ENCODE data around the gene NFIA. TPM values are rescaled to one million over a fixed set of nuclear protein-coding genes. Genes with fewer than 3 reads are reported as not detected.
A peak's percentile ranks its signal among the peaks of the same experiment; 100 is the strongest.
"Not testable (repeated sequence)": the region's sequence is repeated elsewhere in the genome, so short reads cannot be mapped to it uniquely, and the experiment has no call there.

The NFIA gene
- total RNA-seq, 2 experiments from 2014 or later: 0.98 to 1.1 TPM

DNA sequence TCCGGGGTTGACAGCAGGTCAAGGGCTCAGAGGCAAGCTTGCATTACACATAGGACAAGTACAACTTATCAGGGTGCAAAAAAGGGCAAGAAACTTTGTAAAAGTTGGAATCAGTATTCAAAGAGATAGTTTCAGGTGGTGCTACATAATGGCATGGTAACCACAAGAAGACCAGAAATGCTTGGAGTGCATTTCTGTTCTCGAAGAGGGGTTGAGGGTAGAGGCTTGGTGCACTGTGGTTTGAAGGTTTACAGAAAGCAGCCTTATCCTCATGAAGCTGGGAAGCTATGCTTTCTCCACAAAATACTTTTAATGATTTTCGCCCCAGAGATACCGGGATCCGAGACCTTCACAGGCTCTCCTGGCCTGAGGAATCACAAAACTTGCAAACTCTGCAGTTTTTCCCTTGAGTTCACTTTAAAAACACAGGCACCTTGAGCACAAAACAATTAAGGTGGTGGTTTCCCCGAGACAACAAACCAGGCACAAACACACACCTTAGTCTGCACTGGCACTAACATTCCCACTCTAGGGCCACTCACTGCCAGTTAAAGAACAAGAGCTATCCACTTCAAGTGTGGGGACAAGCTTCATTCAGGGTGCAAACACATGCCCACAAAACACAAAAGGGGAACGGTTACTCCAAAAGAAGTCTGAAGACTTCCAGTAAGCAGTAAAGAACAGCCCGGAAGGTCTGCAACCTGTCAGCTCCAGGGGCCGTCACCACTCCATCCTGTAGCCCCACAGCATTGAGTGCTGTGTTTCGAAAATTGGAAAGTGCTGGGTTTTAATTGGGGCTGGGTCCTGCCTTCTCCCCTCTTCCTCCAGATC lies 29.8 kb upstream of the NFIA start:
- H3K27ac Mint-ChIP-seq: no peak overlapping the region
- CTCF ChIA-PET: interaction anchor here (0.7 kb wide), 1 partner anchor 215 kb away, joined by 3 read pairs; no protein-coding TSS in a partner anchor
- DNase-seq: peak; percentile 4
- H3K36me3 Mint-ChIP-seq (ENCODE audit: low read depth): no peaks in the 10 kb centered on the region
- no peaks in the 10 kb centered on the region for H3K9me3 Mint-ChIP-seq
- H3K27me3 Mint-ChIP-seq (ENCODE audit: low read depth): peaks cover 53% of the 10 kb centered on the region
- H3K4me1 Mint-ChIP-seq (ENCODE audit: low read depth): peaks cover 33% of the 10 kb centered on the region
- intact Hi-C loops (cut with micrococcal nuclease): loop anchor here (1.0 to 5.0 kb wide), 3 partner anchors 24 to 265 kb away; no protein-coding TSS in a partner anchor
- peak overlapping the region; percentile 55 for H3K4me3 Mint-ChIP-seq

DNA sequence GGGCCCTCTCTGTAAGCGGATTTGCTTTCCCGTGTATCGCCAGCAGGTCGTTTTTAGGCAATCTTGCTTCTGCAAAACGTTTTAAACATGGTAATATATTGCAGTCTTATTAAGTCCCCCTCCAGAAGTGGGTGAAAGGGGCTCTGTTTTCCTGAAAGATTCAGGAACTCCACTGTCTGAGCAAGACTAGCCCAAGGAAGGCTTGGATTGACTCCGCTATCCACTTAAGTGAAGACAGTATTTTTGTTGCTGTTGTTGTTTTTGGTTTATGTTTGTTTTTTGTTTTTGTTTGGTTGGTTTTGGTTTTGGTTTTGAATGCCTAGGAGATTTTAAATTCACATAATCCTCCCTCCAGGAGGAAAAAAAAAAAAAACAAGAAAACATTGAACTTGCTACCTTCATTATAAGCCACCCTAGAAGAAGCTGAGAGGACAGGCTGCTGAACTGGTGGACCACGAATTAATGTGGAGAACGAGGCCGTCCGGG lies 29.1 kb upstream of the NFIA start:
- intact Hi-C loops (cut with micrococcal nuclease): loop anchor here (1.0 to 5.0 kb wide), 3 partner anchors 23 to 264 kb away; no protein-coding TSS in a partner anchor

DNA sequence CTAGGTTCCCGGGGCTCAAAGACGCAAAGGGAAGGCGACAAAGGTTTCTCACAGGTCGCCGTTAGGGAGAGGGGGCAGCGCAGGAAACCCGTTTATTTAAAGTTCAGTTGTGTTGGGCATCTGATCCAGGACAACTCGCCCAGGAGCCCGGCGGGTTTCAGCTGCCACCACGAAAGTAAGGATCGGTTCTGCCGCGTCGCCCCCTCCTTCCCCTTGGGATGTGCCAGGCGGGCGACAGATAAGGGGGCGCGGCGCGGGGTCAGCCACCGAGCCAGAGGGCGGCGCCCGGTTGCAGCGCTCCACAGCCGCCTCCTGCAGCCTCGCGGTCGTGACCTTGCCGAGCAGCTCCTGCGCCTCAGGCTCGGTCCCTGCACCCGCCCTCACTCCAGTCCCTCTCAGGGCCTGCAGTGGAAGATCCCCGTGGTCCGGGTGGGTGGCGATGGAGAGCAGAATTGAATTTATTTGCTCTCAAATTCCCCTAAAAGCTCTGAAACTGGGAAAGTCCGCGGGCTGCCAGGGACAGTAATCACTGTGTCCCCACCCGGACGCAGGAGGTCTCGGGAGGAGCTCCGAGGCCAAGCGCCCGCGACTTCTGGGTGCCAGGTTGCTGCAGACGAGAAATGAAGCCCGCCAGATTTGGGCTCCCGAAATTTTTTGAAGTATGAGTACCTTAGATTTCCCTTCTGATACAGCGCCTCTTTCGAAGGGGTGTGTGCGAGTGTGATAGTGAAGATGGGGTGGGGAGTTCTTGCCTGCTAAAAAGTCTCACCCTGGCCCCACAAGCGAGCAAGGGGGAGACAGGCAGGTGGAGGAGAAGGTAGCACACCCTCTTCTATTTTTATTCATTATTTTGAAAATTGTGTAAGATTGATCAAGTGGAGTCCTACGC lies 28.4 kb upstream of the NFIA start:
- intact Hi-C loops (cut with micrococcal nuclease): loop anchor here (1.0 to 5.0 kb wide), 3 partner anchors 22 to 263 kb away; no protein-coding TSS in a partner anchor
- CTCF ChIA-PET: interaction anchor here (0.5 to 2.1 kb wide), 3 partner anchors 11 to 261 kb away, joined by 3 to 8 read pairs (median 4); no protein-coding TSS in a partner anchor
- H3K27me3 Mint-ChIP-seq (ENCODE audit: low read depth): peaks cover 59% of the 10 kb centered on the region
- no peaks in the 10 kb centered on the region for H3K36me3 Mint-ChIP-seq (ENCODE audit: low read depth)
- peak; percentile 14 for DNase-seq
- peak overlapping the region; percentile 55 for H3K4me3 Mint-ChIP-seq
- no peak overlapping the region for H3K27ac Mint-ChIP-seq
- peaks cover 33% of the 10 kb centered on the region for H3K4me1 Mint-ChIP-seq (ENCODE audit: low read depth)
- H3K9me3 Mint-ChIP-seq: no peaks in the 10 kb centered on the region

More for the DNA sequence above, 29.1 kb upstream of the NFIA start:
- Mint-ChIP-seq H3K36me3 (ENCODE audit: low read depth) (no peaks in the 10 kb centered on the region), H3K27me3 (ENCODE audit: low read depth) (peaks cover 55% of the 10 kb centered on the region), H3K27ac (no peak overlapping the region), H3K4me1 (ENCODE audit: low read depth) (peaks cover 33% of the 10 kb centered on the region), H3K9me3 (no peaks in the 10 kb centered on the region), H3K4me3 (peak overlapping the region; percentile 55)
- CTCF ChIA-PET: interaction anchor here (0.7 kb wide), 1 partner anchor 214 kb away, joined by 3 read pairs; no protein-coding TSS in a partner anchor
- DNase-seq: no peak

DNA sequence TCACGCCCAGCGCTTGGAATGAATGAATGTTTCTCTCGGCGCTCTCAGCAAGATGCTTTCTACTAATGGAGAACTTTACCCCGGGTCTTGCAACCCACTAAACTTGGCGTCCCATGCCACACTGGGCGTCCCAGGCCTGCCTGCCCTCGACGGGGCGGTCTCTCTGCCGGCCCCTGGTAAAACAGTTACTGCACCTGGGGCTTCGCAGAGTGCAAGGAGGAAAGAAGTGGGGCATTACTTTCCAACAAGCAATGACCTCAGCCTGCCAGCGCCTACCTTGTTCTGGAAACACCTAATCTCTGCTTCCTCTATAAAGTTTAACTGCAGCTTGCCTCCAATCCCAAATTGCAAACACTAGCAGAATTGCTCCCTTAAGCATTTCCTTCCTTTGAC lies 27.8 kb upstream of the NFIA start:
- no peaks in the 10 kb centered on the region for H3K36me3 Mint-ChIP-seq (ENCODE audit: low read depth)
- H3K4me1 Mint-ChIP-seq (ENCODE audit: low read depth): peaks cover 33% of the 10 kb centered on the region
- H3K9me3 Mint-ChIP-seq: no peaks in the 10 kb centered on the region
- no peak overlapping the region for H3K27ac Mint-ChIP-seq
- H3K4me3 Mint-ChIP-seq: no peak overlapping the region
- CTCF ChIA-PET: interaction anchor here (2.1 kb wide), 1 partner anchor 12 kb away, joined by 8 read pairs; no protein-coding TSS in a partner anchor
- intact Hi-C loops (cut with micrococcal nuclease): loop anchor here (5.0 kb wide), 2 partner anchors 218 to 263 kb away; no protein-coding TSS in a partner anchor
- DNase-seq: no peak
- H3K27me3 Mint-ChIP-seq (ENCODE audit: low read depth): peaks cover 64% of the 10 kb centered on the region

DNA sequence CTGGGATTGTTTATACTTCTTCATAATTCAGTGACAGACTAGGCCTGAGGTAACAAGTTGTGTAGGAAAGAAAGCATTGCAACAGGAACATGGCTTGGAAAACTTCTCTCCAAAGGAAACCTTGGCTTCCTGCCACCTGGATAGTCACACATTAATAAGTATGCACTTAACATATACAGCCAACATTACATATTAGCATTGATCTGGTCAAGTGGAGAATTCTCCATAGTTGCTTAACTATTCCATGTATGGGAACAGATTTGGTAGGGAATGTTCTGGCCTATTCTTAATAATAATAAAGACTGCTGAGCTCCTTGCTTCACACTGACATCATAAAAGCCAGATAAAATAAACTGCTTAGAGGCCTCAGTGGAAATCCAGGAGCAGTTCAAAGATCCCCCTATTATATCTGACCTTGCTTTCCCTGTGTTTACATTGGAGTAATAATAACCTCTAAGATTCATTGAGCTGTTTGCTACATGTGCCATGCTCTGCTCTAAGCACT lies 27.2 kb upstream of the NFIA start:
- Mint-ChIP-seq H3K27ac (no peak overlapping the region), H3K4me1 (ENCODE audit: low read depth) (peaks cover 33% of the 10 kb centered on the region), H3K4me3 (no peak overlapping the region), H3K36me3 (ENCODE audit: low read depth) (no peaks in the 10 kb centered on the region), H3K9me3 (no peaks in the 10 kb centered on the region), H3K27me3 (ENCODE audit: low read depth) (peaks cover 66% of the 10 kb centered on the region)
- intact Hi-C loops (cut with micrococcal nuclease): no loop called here
- CTCF ChIA-PET: interaction anchor here (1.0 to 2.1 kb wide), 2 partner anchors 12 to 533 kb away, joined by 3 to 8 read pairs; no protein-coding TSS in a partner anchor
- DNase-seq: no peak

DNA sequence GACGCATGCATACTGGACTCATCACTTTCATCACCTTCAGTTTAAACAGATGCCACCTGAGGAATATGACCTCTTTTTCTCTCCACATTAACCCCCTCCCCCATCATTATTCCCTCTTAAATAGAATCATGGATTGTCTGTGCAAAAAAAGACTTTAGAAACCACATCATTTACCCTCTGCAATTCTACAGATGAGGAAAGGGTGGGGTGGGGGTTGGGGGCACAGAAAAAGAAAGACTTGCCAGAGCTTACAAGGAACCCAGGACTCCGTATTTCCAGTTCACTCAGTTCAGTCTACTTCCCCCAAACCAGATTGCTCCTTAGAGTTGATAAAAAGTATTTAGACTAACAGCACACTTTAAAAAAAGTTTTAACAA lies 26.2 kb upstream of the NFIA start:
- Mint-ChIP-seq H3K36me3 (ENCODE audit: low read depth) (no peaks in the 10 kb centered on the region), H3K9me3 (no peaks in the 10 kb centered on the region), H3K4me3 (peak overlapping the region; percentile 78), H3K27ac (no peak overlapping the region), H3K27me3 (ENCODE audit: low read depth) (peaks cover 64% of the 10 kb centered on the region), H3K4me1 (ENCODE audit: low read depth) (peaks cover 31% of the 10 kb centered on the region)
- CTCF ChIA-PET: interaction anchor here (0.6 to 1.0 kb wide), 2 partner anchors 532 to 1664 kb away, joined by 3 read pairs; no protein-coding TSS in a partner anchor
- intact Hi-C loops (cut with micrococcal nuclease): no loop called here
- DNase-seq: no peak

DNA sequence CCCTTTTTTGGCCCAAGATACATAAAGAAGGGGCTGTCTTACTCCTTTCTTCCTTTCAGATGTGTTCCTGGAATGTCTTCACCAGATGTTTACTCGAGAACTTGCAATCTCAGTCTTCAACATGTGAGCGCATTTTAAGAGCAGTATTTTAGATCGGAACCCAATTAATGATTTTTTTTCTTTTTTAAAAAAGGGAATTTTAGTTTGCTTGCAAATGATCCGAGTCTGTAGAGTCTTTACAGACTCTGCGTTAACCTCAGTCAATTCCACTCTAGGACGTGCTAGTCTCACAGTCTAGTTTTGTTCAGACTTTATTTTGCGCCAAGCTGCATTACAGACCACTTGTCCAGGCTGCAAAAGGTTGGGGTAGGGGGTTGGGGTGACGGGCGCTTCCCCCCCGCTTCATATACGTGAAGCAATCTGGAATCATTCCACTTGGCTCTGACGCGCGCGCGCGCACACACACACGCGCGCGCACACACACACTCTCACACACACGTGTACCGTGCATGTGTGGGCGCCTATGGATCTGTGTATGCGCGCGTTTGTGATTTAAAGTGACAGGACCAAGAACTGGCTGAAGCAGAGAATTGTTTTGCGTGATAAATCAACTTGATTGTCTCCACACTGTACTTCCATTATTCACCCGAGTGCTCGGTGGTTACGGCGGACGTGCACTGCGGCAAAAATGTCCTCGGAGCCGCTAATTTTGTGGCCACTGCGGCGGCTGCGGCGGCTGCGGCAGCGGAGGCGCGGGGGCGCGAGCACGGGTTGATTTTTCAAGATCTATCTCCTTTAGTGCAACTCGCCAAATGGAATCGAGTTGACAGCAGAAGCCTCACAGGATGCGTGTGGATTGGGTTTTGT lies 25.6 kb upstream of the NFIA start:
- DNase-seq: peak; percentile 35
- Mint-ChIP-seq H3K9me3 (no peaks in the 10 kb centered on the region), H3K27me3 (ENCODE audit: low read depth) (peaks cover 59% of the 10 kb centered on the region), H3K4me1 (ENCODE audit: low read depth) (peaks cover 25% of the 10 kb centered on the region), H3K27ac (no peak overlapping the region), H3K4me3 (peak overlapping the region; percentile 78), H3K36me3 (ENCODE audit: low read depth) (no peaks in the 10 kb centered on the region)
- intact Hi-C loops (cut with micrococcal nuclease): loop anchor here (1.0 kb wide), 1 partner anchor 21 kb away; no protein-coding TSS in a partner anchor
- CTCF ChIA-PET: interaction anchor here (0.7 kb wide), 2 partner anchors 55 to 522 kb away, joined by 3 read pairs; no protein-coding TSS in a partner anchor

DNA sequence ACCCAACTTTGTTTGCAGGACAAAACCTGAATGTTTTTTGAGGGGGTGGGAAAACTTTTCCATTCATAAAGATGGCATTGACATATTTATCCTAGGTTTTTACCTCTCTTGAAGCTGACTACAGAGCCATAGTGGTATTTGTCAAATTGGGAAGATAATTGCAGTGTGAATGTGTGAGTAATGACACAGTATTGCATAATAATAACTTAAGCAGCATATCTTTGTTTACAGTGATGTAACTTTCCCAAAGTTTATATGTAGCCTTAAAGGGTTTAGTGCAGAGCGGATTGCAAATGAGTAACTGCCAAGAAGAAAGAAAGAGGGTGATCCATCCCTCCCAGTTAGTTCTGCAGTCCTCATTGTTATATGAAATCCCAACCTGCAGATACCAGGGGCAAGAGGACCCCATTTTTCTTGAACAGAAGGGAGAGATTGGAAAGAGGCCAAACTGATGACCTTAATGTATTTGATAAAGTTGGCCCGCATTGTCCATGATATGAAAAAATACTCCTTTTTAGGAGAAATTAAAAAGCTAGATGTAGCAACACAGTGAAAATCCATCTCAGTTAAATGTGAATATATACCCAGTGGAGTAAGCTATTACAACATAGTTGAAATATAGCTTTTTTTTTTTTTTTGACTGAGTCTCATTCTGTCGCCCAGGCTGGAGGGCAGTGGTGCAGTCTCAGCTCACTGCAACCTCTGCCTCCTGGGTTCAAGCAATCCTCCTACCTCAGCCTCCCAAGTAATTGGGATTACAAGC lies 23.7 kb upstream of the NFIA start:
- intact Hi-C loops (cut with micrococcal nuclease): no loop called here
- H3K27ac Mint-ChIP-seq: no peak overlapping the region

DNA sequence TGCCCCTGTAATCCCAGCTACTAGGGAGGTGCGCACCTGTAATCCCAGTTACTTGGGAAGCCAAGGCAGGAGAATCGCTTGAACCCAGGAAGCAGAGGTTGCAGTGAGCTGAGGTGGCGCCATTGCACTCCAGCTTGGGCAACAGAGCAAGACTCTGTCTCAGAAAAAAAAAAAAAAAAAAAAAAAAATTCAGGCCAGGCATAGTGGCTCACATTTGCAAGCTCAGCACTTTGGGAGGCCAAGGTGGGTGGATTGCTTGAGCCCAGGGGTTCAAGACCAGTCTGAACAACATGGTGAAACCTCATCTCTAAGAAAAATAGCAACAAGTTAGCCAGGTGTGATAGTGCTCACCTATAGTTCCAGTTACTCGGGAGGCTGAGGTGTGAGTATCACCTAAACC lies 20.8 kb upstream of the NFIA start:
- H3K36me3 Mint-ChIP-seq (ENCODE audit: low read depth); H3K4me3 Mint-ChIP-seq; intact Hi-C loops (cut with micrococcal nuclease); DNase-seq; H3K27ac Mint-ChIP-seq; H3K4me1 Mint-ChIP-seq (ENCODE audit: low read depth); H3K9me3 Mint-ChIP-seq: not testable (repeated sequence)
- peaks cover 18% of the 10 kb centered on the region for H3K27me3 Mint-ChIP-seq (ENCODE audit: low read depth)
- CTCF ChIA-PET: interaction anchor here (2.4 kb wide), 1 partner anchor 12 kb away, joined by 7 read pairs; no protein-coding TSS in a partner anchor

More for the DNA sequence above, 23.7 kb upstream of the NFIA start:
- CTCF ChIA-PET: interaction anchor here (1.4 kb wide), 1 partner anchor 9 kb away, joined by 6 read pairs; no protein-coding TSS in a partner anchor
- no peaks in the 10 kb centered on the region for H3K9me3 Mint-ChIP-seq
- H3K4me1 Mint-ChIP-seq (ENCODE audit: low read depth): peaks cover 7% of the 10 kb centered on the region
- DNase-seq: no peak
- H3K36me3 Mint-ChIP-seq (ENCODE audit: low read depth): no peaks in the 10 kb centered on the region
- H3K27me3 Mint-ChIP-seq (ENCODE audit: low read depth): peaks cover 41% of the 10 kb centered on the region
- no peak overlapping the region for H3K4me3 Mint-ChIP-seq

DNA sequence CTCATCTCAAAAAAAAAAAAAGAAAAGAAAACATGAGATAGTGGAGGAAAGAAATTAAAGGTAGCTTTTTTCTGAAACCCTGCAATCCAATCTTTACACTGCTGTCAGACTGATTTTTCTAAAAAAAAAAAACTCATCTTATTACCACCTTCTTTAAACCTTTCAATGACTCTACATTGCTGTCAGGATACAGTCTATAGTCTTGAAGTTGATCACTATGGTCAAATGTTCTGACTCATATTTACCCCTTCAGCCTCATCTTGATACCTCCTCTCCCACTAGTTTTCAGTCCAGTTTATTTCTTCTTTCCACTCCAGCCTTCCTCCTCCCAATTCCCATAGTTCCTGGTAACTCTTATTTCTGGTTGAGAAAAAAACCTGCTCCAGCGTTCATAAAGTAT lies 17.7 kb upstream of the NFIA start:
- H3K36me3 Mint-ChIP-seq (ENCODE audit: low read depth): no peaks in the 10 kb centered on the region
- DNase-seq: no peak
- intact Hi-C loops (cut with micrococcal nuclease): no loop called here
- H3K27ac Mint-ChIP-seq: no peak overlapping the region
- H3K4me3 Mint-ChIP-seq: no peak overlapping the region
- CTCF ChIA-PET: interaction anchor here (1.1 kb wide), 1 partner anchor 524 kb away, joined by 3 read pairs; no protein-coding TSS in a partner anchor
- H3K27me3 Mint-ChIP-seq (ENCODE audit: low read depth): peaks cover under 1% of the 10 kb centered on the region
- H3K4me1 Mint-ChIP-seq (ENCODE audit: low read depth): no peaks in the 10 kb centered on the region
- no peaks in the 10 kb centered on the region for H3K9me3 Mint-ChIP-seq
